GM18867 (cell line): Measurements from ENCODE around the gene XAB2.

Experiments
- ATAC-seq: cut with Tn5 transposase; IDR thresholded peaks from one replicate; pipeline ENCODE4 v1.9.1; 2021; ENCODE audit warnings: mild to moderate bottlenecking, moderate library complexity; ENCODE audit not compliant: unreplicated experiment

The XAB2 gene

DNA sequence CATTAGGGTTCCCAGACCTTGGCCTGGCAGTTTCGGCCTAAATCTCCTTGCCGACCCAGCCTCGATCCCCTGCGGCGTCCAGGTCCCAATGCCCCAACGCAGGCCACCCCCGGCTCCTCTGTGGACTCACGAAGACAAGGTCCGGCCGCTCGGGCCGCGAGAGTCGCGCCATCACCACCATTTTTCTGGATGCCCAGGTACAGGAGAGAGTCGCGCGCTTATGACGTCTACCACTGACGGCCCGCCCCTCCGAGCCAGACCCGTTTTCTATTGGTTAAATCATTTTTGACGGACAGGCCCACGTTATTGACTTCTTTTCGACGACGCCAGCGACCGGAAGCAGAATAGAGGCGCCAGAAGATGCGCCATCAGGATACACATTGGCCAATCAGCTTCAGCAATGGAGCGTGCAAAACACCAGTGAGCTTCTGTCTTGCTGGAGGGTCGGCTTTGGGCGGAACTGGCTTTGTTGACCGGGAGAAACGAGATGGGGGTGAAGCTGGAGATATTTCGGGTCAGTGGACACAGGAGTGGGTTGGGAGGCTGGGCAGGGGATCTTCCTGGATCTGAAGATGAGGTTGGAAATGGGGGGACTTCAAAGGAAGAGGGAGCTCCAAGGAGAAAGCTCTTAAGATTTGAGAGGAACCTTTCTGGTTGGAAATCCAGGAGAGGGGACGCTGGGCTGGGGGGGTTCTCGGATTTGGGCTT lies at the start of gene XAB2, which contains the start of gene PET100:
TSS of gene XAB2 (minus strand) at position 199 of the 708 bp plus-strand sequence. CDS start at position 181, 18 bp downstream.
TSS of gene PET100 (plus strand) at position 447 of the 708 bp plus-strand sequence. CDS start at position 488, 41 bp downstream.
- peak; percentile 90 for ATAC-seq

GRCh38 chr19:7677669-7678311 lies 48.4 kb upstream of the XAB2 start:
- ATAC-seq = no peak

- ATAC-seq = no peak
These were observed 47.5 kb upstream of the XAB2 start, which contains the start of gene MCEMP1 for GRCh38 chr19:7676854-7677253. MCEMP1 (plus strand) TSS chr19:7677090; CDS start chr19:7677121, 31 bp downstream.

DNA sequence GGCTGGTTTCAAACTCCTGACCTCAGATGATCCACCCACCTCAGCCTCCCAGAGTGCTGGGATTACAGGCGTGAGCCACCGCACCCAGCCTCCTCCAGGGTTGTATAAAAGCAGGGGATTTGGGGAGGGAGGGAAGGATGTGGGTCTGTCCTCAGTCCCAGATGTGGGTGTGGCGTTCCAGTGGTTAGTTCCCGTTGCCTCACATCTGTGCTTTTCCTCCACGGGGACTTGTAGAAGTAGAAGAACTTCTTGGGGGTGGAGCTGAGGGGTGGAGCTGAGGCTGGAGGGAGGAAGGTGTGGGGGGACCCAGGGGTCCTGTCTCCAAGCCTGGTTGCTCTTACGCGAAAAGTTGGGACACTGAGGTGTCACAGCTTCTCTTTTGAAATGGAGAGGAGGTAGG lies 47.0 kb upstream of the XAB2 start:
- no peak for ATAC-seq

DNA sequence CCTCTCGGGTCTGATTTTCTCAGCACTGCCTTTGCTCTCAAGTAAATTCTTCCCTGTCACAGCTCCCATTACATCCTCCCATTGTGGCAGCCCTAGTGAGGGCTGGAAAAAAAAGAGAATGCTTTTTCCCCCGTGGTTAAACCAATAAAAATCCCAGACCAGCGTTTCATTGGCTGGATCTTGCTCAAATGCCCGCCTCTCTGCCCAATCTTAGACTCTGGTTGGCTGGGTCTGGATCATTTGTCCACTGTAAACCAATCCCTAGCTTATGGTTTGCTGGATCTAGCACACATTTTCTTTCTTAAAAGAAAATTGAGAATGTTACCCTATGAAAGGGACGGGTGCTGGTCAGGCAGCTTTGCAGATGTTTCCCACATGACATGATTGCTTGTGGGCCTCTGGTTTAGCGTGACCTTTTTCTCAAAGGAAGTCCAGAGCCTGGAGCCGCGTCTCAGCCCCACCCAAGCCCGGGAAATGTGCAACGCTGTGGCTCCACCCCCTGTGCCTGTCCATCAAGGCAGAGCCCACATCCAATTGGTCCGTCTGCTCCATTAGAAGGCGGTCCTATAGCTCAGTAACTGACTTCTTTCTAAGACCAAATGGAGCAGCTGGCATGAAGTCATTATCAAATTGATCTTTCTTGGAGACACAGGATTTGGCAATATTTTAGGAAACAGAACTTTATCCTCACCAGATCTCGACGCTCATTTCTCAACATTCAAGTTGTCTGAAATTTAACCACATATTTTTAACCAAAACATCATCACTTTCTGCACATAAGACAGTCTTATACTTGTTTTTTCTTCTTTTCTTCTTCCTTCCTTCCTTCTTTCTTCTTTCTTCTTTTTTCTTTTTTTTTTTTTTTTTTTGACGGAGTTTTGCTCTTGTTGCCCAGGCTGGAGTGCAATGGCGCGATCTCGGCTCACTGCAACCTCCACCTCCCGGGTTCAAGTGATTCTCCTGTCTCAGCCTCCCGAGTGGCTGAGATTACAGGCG lies 45.0 kb upstream of the XAB2 start:
- ATAC-seq = no peak

DNA sequence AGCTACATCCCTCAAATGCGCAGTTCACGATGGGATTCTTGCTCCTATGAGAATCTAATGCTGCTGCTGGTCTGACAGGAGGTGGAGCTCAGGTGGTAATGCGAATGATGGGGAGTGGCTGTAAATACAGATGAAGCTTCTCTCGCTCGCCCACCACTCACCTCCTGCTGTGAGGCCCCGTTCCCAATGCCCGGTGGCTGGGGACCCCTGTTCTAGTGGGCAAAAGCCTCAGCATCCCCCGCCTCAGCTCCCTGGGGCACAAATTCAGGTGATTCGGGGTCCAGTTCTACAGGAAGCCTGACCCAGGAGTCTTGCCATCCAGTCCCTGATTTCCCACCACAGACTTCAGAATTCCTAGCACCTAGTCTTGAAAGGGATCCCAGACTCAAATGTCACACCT lies 43.2 kb upstream of the XAB2 start:
- ATAC-seq = no peak

DNA sequence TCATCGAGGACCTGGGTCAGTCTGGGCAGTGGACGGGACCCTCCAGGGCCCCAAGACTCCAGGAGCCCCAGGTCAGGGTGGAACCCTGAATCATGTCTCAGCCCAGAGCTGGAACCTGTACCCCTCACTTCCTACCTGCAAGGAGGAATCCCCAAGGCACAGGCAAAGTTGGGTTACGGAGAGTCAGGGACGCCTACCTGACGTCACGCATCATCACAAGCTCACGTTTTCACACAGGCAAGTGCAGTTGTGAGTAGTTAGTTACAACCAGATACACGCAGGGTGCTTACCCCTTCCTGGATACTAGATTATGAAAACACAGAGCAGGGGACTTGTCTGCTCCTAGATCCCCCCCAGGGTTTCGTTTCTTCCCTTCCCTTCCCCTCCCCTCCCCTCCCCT lies 41.4 kb upstream of the XAB2 start:
- no peak for ATAC-seq

DNA sequence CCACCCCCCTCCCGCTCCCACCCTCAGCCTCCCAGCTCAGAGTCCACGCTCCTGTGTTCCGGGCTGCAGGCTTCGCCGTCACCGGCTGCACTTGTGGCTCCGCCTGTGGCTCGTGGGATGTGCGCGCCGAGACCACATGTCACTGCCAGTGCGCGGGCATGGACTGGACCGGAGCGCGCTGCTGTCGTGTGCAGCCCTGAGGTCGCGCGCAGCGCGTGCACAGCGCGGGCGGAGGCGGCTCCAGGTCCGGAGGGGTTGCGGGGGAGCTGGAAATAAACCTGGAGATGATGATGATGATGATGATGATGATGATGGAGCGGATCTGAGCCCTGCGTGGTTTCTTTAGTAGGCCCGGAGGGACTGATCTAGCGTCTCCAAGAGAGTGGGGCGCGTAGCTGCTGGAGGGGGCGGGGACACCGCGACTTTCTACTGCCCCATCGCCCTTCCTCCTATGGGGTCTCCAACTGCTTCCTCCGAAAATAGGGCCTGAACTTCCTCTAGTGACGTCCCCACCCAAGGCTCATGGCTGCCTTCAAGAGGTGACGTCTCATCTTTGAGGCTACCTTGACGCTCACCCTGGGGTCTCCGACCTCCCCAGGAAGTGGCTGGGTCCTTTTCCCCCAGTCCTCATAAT lies 40.9 kb upstream of the XAB2 start:
- ATAC-seq = no peak

DNA sequence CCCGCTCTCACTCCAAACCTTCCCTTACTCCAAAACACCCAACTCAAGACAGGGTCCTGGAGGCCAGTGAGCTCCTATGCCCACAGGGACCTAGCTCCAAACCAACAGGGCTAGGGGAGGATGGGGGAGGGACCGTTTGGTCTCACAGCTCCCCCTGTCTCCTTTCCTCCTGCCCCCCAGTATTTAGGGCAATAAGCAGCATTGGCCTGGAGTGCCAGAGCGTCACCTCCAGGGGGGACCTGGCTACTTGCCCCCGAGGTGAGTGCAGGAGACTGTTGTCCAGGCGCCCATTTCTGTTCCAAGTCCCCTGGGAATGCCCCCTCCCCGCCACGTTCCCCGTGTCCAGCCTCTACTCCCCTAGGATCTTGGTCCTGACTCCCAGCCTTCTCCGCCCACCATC lies 40.3 kb upstream of the XAB2 start:
- ATAC-seq = no peak

DNA sequence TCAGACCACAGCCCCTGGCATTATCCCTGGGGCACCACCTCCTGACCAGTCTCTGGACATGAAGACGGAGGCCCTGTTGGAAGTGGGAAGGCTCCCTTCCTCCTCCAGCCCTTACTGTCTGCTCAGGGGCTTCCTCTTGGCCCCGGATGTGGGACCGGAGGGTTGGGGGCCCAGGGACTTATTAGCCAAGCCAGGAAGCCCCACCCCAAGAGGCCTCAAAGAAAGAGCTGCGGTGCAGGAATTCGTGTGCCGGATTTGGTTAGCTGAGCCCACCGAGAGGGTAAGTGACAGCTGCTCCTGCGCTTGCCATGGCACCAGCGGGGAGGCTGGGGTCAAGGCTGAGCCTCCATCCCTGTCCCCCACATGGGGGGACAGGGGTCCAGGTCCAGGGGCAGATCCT lies 39.5 kb upstream of the XAB2 start, which contains the start of gene RETN:
TSS of gene RETN (plus strand) at position 208 of the 400 bp plus-strand sequence. CDS start 278 bp downstream, outside the sequence.
- no peak for ATAC-seq

DNA sequence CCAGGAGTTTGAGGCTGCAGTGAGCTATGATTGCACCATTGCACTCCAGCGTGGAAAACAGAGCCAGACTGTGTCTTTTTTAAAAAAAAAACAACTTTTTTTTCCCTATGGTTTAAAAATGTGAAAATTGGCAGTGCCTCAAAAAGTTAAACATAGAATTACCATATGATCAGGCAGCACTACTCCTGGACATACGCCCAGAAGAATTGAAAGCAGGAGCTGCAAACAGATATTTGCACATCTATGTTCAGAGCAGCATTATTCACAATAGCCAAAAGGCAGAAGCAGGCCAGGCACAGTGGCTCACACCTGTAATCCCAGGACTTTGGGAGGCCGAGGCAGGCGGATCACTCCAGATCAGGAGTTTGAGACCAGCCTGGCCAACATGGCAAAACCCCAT lies 35.7 kb upstream of the XAB2 start:
- no peak for ATAC-seq

- ATAC-seq = no peak
These were observed 34.4 kb upstream of the XAB2 start for GRCh38 chr19:7663706-7664105.

DNA sequence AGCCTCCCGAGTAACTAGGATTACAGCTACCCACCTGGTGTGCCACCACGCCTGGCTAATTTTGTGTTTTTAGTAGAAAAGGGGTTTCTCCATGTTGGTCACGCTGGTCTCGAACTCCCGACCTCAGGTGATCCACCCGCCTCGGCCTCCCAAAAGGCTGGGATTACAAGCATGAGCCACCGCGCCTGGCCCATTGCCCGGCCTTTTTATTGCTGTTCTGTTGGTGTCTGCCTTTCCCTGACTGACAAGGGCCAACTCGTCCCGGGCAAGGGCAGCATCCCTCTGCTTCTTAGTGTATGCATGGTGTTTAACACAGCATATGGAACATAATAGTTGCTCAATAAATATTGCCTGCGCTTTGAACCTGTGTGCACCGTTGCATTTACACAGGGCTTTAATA lies 33.3 kb upstream of the XAB2 start:
- no peak for ATAC-seq

- no peak for ATAC-seq
These were observed 32.6 kb upstream of the XAB2 start for GRCh38 chr19:7661744-7662538.

DNA sequence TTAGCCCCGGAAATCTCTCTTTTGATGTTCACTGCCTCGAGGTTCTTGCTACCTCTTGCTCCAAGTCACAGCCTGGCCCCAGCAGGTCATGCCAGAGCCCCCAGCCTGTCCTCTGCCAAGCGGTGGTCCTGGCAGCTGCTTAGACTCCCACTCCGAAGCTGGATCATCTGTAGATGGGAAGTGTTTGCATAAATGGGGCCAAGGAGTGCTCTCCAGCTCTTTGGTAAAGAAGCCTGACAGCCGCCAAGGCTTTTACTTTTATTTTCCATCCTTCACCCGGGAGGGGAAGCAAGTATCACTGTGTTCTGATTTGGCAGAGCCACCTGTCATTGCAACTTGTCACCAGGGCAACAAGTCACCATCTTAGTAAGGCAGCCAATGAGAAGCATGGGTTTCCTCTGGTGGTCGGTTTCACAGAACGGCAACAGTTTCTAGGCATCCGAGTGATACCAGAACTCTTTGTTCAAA lies 28.9 kb upstream of the XAB2 start:
- ATAC-seq = peak; percentile 82

- ATAC-seq = no peak
These were observed 27.9 kb upstream of the XAB2 start for GRCh38 chr19:7657131-7657751.

DNA sequence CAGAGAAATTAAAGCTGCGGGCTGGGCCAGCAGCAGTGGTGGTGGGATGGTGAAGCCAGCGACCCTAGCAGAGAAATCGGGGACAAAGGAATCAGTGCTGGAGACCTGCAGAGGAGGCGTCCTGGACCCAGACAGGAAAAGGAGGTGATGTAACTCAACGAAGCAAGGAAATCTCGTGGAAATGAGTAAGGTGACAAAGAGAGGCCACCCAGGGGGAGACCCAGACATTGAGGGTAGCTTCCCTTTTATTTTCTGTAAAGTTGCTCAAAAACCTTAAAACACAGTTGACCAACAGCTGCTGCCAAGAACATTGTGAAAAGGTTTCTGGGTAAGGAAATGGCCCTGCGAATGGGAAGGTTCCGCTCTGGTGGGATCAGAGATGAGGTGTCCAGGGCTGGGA lies 26.2 kb upstream of the XAB2 start:
- ATAC-seq = no peak

- no peak for ATAC-seq
These were observed 25.1 kb upstream of the XAB2 start for GRCh38 chr19:7654401-7654800.

DNA sequence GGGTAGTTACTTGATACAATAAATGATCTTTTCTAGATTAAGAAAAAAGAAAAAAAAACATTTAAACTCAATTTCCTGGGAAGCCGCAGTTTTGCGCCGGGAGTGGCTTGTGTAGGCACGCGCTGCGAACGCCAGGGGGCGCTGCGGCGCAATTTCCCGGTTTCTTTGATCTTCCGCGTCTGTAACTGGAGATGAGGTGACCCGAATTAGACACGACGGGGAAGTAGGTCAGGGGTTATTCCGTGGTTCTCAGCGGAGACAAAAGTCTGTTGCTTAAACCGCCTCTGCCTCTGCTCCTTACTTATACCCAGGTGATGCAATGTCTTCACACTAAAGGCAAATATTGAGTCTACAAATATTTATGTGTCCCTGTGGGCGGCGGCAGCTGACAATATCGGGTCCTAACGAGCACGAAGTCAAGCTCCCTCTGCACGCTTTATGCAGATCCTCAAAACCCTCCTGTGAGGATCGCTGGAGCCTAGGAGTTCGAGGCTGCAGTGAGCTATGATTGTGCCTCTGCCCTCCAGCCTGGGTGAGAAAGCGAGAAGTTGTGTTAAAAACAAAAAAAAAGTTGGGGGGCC lies 22.8 kb upstream of the XAB2 start:
- ATAC-seq = peak; percentile 48
